NCI-H1417 (cell line): ENCODE data around the gene SETDB2.
A peak's percentile ranks its signal among the peaks of the same experiment; 100 is the strongest.

Source experiments
- DNase-seq, 3 experiments: peaks; one replicate each; lab custom pipeline; 2025; lab: John Stamatoyannopoulos, UW

Gene SETDB2

GRCh38 chr13:49435992-49436391 is 8.1 kb upstream of the SETDB2 start:
- no peak for DNase-seq

DNA sequence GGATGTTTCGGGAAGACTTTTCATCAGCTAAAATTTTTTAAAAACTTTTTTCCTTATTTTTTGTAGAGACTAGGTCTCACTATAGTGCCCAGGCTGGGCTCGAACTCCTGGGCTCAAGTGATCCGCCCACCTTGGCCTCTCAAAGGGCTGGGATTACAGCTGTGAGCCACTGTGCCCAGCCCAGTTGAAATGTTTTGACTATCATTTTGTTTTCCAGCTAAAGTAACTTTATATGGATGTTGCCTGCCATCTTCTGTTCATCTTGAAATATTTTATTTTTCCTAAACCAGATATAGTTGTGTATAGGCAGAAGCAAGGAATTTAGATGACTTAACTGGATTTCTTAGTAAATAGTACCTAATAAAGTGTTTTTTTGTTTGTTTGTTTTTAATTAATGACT is 7.2 kb upstream of the SETDB2 start:
- DNase-seq, result peak in 1 of 3 experiments; percentile 17

GRCh38 chr13:49437705-49438104 is 6.4 kb upstream of the SETDB2 start:
- peak in 1 of 3 experiments; percentile 2 for DNase-seq

DNA sequence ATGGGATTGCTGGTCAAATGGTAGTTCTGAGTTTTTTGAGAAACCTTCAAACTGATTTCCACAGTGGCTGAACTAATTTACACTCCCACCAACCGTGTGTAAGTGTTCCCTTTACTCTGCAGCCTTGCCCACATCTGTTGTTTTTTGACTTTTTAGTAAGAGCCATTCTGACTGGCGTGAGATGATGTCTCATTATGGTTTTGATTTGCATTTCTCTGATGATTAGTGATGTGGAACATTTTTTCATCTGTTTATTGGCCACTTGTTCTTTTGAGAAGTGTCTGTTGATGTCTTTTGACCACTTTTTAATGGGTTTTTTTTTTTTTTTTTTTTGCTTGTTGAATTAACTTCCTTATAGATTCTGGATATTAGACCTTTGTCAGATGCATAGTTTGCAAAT is 4.5 kb upstream of the SETDB2 start:
- DNase-seq, result no peak

GRCh38 chr13:49441312-49441711 is 2.8 kb upstream of the SETDB2 start:
- DNase-seq, result no peak

DNA sequence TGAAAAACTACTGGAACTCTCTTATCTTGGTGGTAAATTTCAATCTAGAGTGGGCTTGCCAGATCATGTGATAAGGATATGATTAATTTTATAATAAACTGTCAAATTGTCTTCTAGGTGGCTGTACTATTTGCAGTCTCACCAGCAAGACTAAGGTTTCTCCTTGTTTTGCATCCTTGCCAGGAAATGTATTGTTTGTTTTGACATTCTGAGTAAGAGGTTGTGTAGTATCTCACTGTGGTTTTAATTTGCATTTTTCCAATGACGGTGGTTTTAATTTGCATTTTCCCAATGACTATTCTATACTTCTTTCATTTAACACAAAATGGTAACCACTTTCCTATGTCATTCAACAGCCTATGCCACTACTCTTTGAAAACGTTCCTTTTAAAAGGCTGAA is 2.2 kb upstream of the SETDB2 start:
- DNase-seq, result no peak

- DNase-seq, result peak in 1 of 3 experiments; percentile 75
Observed at GRCh38 chr13:49443357-49443703, 744 bp upstream of the SETDB2 start.

GRCh38 chr13:49444524-49445395 is 686 bp downstream of the SETDB2 start:
- DNase-seq, result peak in 2 of 3 experiments; percentile 62 to 88

GRCh38 chr13:49446473-49446872 is 2.4 kb downstream of the SETDB2 start:
- DNase-seq, result no peak

GRCh38 chr13:49448753-49449152 is 4.7 kb downstream of the SETDB2 start:
- no peak for DNase-seq

- DNase-seq, result no peak
Observed at GRCh38 chr13:49450105-49450819, 6.2 kb downstream of the SETDB2 start.

- DNase-seq, result no peak
Observed at GRCh38 chr13:49452725-49453457, 8.8 kb downstream of the SETDB2 start.

- no peak for DNase-seq
Observed at GRCh38 chr13:49453465-49453864, 9.4 kb downstream of the SETDB2 start.

DNA sequence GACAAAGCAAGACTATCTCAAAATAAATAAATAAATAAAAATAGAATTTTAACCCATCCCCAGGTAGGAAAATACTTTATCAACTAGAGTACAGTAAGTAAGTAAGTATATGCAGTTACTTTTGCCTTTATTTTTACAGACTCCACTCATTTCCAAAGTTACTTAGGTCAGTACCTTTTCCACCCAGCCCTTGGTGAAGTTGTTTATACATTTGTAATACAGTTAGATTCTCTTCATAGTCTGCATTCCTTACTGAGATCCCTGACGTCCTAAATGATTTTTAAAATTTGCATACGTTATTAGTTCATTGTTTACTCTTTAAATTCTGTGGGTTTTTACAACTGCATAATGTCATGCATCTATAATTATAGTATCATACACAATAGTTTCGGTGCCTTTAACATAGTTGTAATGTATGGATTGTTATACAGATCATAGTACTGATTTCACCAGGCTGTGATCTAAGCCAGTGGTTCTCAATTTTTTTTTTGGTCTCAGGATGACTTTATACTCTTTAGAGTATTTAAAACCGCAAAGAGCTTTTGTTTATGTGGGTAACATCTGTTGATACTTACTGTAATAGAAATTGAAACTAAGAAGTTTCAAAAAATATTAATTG is 10.4 kb downstream of the SETDB2 start:
- no peak for DNase-seq

DNA sequence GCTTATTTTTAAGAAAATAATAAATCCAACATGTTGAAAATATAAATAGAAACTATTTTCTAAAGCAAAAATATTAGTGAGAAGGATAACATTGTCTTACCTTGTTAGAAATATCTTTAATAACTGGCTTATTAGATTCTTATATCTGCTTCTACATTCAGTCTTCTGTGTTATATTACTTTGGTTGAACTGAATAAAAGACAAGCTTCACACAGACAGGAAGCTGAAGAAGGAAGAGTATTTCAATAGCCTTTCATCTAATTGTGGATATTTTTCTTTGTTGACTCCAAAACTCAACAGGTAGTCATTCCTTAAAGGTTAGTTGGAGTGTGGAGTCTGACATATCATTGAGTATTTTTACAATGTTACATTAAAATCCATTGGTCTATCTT is 10.9 kb downstream of the SETDB2 start:
- no peak for DNase-seq

DNA sequence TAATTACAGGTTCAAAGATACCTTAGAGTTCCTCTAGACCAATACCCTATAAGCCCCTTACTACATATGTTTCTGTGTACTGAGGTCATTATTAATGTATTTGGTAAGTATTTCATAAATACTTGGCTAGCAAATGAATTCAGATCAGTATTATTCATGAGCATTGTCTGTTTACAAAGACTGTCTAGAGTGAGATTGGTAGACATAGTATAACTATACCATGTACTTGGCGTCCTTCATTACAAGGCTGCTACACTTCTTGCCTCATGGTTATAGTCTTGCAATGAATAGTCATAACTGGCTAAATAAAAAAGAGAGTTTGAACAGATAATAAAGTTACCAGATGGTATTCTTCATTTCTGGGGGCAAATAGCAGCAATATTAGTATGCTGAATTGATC is 12.1 kb downstream of the SETDB2 start:
- no peak for DNase-seq

DNA sequence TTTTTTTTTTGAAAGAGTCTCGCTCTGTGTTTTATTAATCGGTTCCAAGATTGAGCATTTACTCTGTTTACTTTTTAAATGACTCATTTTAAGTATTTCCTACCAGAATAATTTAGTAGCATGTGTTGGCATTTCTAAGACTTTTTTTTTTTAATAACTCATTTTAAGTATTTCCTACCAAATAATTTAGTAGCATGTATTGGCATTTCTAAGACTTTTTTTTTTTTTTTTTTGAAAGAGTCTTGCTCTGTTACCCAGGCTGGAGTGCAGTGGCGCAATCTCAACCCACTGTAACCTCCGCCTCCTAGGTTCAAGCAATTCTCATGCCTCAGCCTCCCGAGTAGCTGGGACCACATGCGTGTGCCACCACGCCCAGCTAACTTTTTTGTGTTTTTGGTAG is 13.1 kb downstream of the SETDB2 start:
- no peak for DNase-seq

- DNase-seq, result no peak
Observed at GRCh38 chr13:49459580-49459979, 15.5 kb downstream of the SETDB2 start.

DNA sequence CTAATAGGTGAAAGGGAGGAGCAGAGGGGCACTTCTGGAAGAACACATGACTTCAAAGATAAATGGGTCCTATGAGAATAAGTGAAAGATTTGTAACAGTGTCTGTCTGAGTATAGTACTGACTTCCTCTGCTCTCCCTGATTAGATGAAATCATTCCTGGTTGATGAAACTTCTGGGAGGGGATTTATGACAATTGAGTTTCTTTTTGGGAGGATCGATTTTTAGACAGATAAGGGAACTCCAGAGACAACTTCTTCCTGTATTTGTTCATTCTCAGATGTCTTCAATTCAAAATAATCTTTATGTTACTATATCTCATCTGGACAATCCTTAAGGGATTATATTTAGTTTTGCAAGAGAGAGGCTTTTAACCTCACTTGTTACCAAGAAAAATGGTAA is 20.0 kb downstream of the SETDB2 start:
- DNase-seq, result no peak

- no peak for DNase-seq
Observed at GRCh38 chr13:49464621-49465325, 20.7 kb downstream of the SETDB2 start.

- DNase-seq, result no peak
Observed at GRCh38 chr13:49466292-49466838, 22.3 kb downstream of the SETDB2 start.
